ENCODE results near the gene BLOC1S5. TPM values are rescaled to one million over a fixed set of nuclear protein-coding genes. Genes with fewer than 3 reads are reported as not detected.

Gene BLOC1S5
- total RNA-seq, 2 donors from 2014 or later, result 7.3 to 7.8 TPM

- Histone ChIP-seq H3K27me3 (no peaks in the 10 kb centered on the region), H3K4me1 (no peaks in the 10 kb centered on the region), H3K27ac (no peak overlapping the region), H3K36me3 (no peaks in the 10 kb centered on the region), H3K4me3 (no peak overlapping the region), H3K9me3 (no peaks in the 10 kb centered on the region)
- no peak for DNase-seq (ENCODE audit: low spot score)
- no peak for TF ChIP-seq CTCF (IDR thresholded peaks at IDR 0.05)
Observed at GRCh38 chr6:8108031-8108660, 44.0 kb upstream of the BLOC1S5 start.

GRCh38 chr6:8105791-8106190, 41.6 kb upstream of the BLOC1S5 start:
- no peaks in the 10 kb centered on the region for H3K9me3 ChIP-seq
- no peak for TF ChIP-seq CTCF (IDR thresholded peaks at IDR 0.05)
- no peaks in the 10 kb centered on the region for H3K27me3 ChIP-seq
- H3K4me3 ChIP-seq, result no peak overlapping the region
- H3K4me1 ChIP-seq, result peaks cover 0 to 8% of the 10 kb centered on the region in 2 donors
- DNase-seq (ENCODE audit: low spot score), result no peak
- H3K36me3 ChIP-seq, result no peaks in the 10 kb centered on the region
- no peak overlapping the region for H3K27ac ChIP-seq

GRCh38 chr6:8103726-8104125, 39.5 kb upstream of the BLOC1S5 start:
- Histone ChIP-seq H3K9me3 (no peaks in the 10 kb centered on the region), H3K4me3 (no peak overlapping the region)
- TF ChIP-seq CTCF (IDR thresholded peaks at IDR 0.05), result no peak

GRCh38 chr6:8102122-8102958, 38.2 kb upstream of the BLOC1S5 start, which contains the start of gene EEF1E1:
Gene EEF1E1 (minus strand): TSS chr6:8102548. CDS start chr6:8102521, 27 bp downstream.
- H3K36me3 ChIP-seq, result no peaks in the 10 kb centered on the region
- H3K27ac ChIP-seq, result peak within 1 kb of the TSS; percentile 26 to 42
- TF ChIP-seq CTCF (IDR thresholded peaks at IDR 0.05), result no peak
- peak; percentile 95 for DNase-seq (ENCODE audit: low spot score)
- H3K4me1 ChIP-seq, result peaks cover 0 to 8% of the 10 kb centered on the region in 2 donors
- H3K9me3 ChIP-seq, result no peaks in the 10 kb centered on the region
- H3K27me3 ChIP-seq, result no peaks in the 10 kb centered on the region
- H3K4me3 ChIP-seq, result peak within 1 kb of the TSS; percentile 73 to 76

More at GRCh38 chr6:8103726-8104125, 39.5 kb upstream of the BLOC1S5 start:
- H3K27me3 ChIP-seq, result no peaks in the 10 kb centered on the region
- peaks cover 0 to 8% of the 10 kb centered on the region in 2 donors for H3K4me1 ChIP-seq
- H3K36me3 ChIP-seq, result no peaks in the 10 kb centered on the region
- no peak for DNase-seq (ENCODE audit: low spot score)
- no peak overlapping the region for H3K27ac ChIP-seq

GRCh38 chr6:8100159-8100854, 36.1 kb upstream of the BLOC1S5 start:
- H3K4me1 ChIP-seq, result peaks cover 0 to 8% of the 10 kb centered on the region in 2 donors
- TF ChIP-seq CTCF (IDR thresholded peaks at IDR 0.05), result no peak
- H3K9me3 ChIP-seq, result no peaks in the 10 kb centered on the region
- no peak overlapping the region for H3K4me3 ChIP-seq
- no peak overlapping the region for H3K27ac ChIP-seq
- H3K27me3 ChIP-seq, result no peaks in the 10 kb centered on the region
- peaks cover 16% of the 10 kb centered on the region for H3K36me3 ChIP-seq
- no peak for DNase-seq (ENCODE audit: low spot score)

Data from right atrium auricular region (tissue), 2 donors.